CD14-positive monocyte (primary cell): ENCODE measurements around the gene OR2D2. TPM values are rescaled to one million over a fixed set of nuclear protein-coding genes. Genes with fewer than 3 reads are reported as not detected.

Experiments
- DNase-seq, 3 donors: peaks; one replicate each; pipeline ENCODE4 v3.0.0-alpha.2; 2011 to 2022
- H2AFZ ChIP-seq: 2 replicates; pipeline ENCODE4 v1.6.0; 2012; ENCODE audit warnings: mild to moderate bottlenecking, low read depth, low read length, inconsistent platforms; ENCODE audit not compliant: insufficient read depth, poor library complexity, severe bottlenecking
- H3K27ac ChIP-seq, 2 donors: 1 replicate in 1 of 2; 2 replicates in 1 of 2; pipeline ENCODE4 v1.5.1; 2012 to 2013; ENCODE audit warnings: low read length in 2 of 2, control low read depth in 1 of 2, inconsistent platforms in 1 of 2, low read depth in 1 of 2, mild to moderate bottlenecking in 1 of 2
- H3K27me3 ChIP-seq, 2 donors: one replicate each; pipeline versions ENCODE4 v1.6.0 to v1.6.1; 2011 to 2013; ENCODE audit warnings: low read length in 2 of 2; ENCODE audit not compliant: control insufficient read depth in 2 of 2, insufficient read depth in 2 of 2
- H3K36me3 ChIP-seq, 2 donors: replicated peaks in 1 of 2; 1 replicate in 1 of 2; 2 replicates in 1 of 2; pipeline versions ENCODE4 v1.5.1 to v1.6.1; 2012 to 2013; ENCODE audit warnings: low read length in 2 of 2, control low read depth in 1 of 2, inconsistent platforms in 1 of 2, mild to moderate bottlenecking in 1 of 2; ENCODE audit not compliant: insufficient read depth in 2 of 2, control insufficient read depth in 1 of 2
- H3K4me1 ChIP-seq, 2 donors: 1 replicate in 1 of 2; 2 replicates in 1 of 2; pipeline versions ENCODE4 v1.5.1 to v1.6.1; 2012 to 2013; ENCODE audit warnings: low read length in 2 of 2, control low read depth in 1 of 2, inconsistent platforms in 1 of 2, mild to moderate bottlenecking in 1 of 2, moderate library complexity in 1 of 2; ENCODE audit not compliant: insufficient read depth in 2 of 2, control insufficient read depth in 1 of 2
- H3K4me2 ChIP-seq: replicated peaks from 2 replicates; pipeline ENCODE3; 2012; ENCODE audit warnings: low read length, moderate library complexity, mild to moderate bottlenecking; ENCODE audit not compliant: poor library complexity, severe bottlenecking; ENCODE audit errors: extremely low read depth
- H3K4me3 ChIP-seq, 3 experiments: fragments of 200-600 bp in 1 of 3; sonication (generic) in 1 of 3; replicated peaks in 1 of 3; 1 replicate in 2 of 3; 2 replicates in 1 of 3; pipeline ENCODE4 v1.5.1; 2011 to 2013; ENCODE audit warnings: low read length in 3 of 3, mild to moderate bottlenecking in 3 of 3, control low read depth in 2 of 3, low read depth in 2 of 3, inconsistent platforms in 1 of 3, moderate library complexity in 1 of 3
- H3K79me2 ChIP-seq: 2 replicates; pipeline ENCODE4 v1.6.0; 2012; ENCODE audit warnings: mild to moderate bottlenecking, control low read depth, inconsistent platforms, low read length, moderate library complexity; ENCODE audit not compliant: insufficient read depth
- H3K9ac ChIP-seq: 2 replicates; pipeline ENCODE4 v1.6.0; 2017; ENCODE audit warnings: low read length, mild to moderate bottlenecking; ENCODE audit not compliant: insufficient read depth, poor library complexity, severe bottlenecking
- H3K9me3 ChIP-seq, 2 donors: replicated peaks in 1 of 2; 1 replicate in 1 of 2; 2 replicates in 1 of 2; pipeline versions ENCODE4 v1.5.1 to v1.6.1; 2012 to 2013; ENCODE audit warnings: low read length in 2 of 2, control low read depth in 1 of 2; ENCODE audit not compliant: control insufficient read depth in 1 of 2, insufficient read depth in 1 of 2
- H4K20me1 ChIP-seq: 2 replicates; pipeline ENCODE4 v1.6.0; 2012; ENCODE audit warnings: mild to moderate bottlenecking, low read length, control low read depth, moderate library complexity; ENCODE audit not compliant: insufficient read depth
- H3K27ac Mint-ChIP-seq, 7 donors: one replicate each; pipeline ENCODE4 v1.8.0; 2020; ENCODE audit warnings: mild to moderate bottlenecking in 7 of 7, mixed read lengths in 7 of 7, moderate library complexity in 6 of 7, inconsistent platforms in 2 of 7
- H3K27me3 Mint-ChIP-seq, 3 donors: one replicate each; pipeline ENCODE4 v1.8.0; 2021 to 2022; ENCODE audit warnings: low read depth in 3 of 3, mild to moderate bottlenecking in 3 of 3, mixed read lengths in 3 of 3, moderate library complexity in 3 of 3, inconsistent platforms in 1 of 3
- H3K36me3 Mint-ChIP-seq, 2 donors: one replicate each; pipeline ENCODE4 v1.8.0; 2020; ENCODE audit warnings: mixed read lengths in 2 of 2, inconsistent platforms in 1 of 2, mild to moderate bottlenecking in 1 of 2
- H3K4me1 Mint-ChIP-seq: one replicate; pipeline ENCODE4 v1.8.0; 2020; ENCODE audit warnings: mild to moderate bottlenecking, mixed read lengths
- H3K4me3 Mint-ChIP-seq, 2 donors: one replicate each; pipeline ENCODE4 v1.8.0; 2020; ENCODE audit warnings: mild to moderate bottlenecking in 2 of 2, mixed read lengths in 2 of 2, moderate library complexity in 1 of 2
- H3K9me3 Mint-ChIP-seq, 7 donors: one replicate each; pipeline ENCODE4 v1.8.0; 2020 to 2022; ENCODE audit warnings: mixed read lengths in 7 of 7, mild to moderate bottlenecking in 6 of 7, moderate library complexity in 6 of 7, inconsistent platforms in 2 of 7
- intact Hi-C, 2 donors: fragments of 100-400 bp; cut with micrococcal nuclease; formaldehyde crosslinking; loops; one replicate each; pipeline versions ENCODE4 v1.15.0 to v1.15.1; 2023
- polyA plus RNA-seq, 3 donors: library from polyadenylated mRNA; depleted of rRNA in 1 of 3; unstranded in 2 of 3; stranded (reverse) in 1 of 3; fragments of 300-500 nt in 2 of 3; fragments of >200 nt in 1 of 3; fragmentation: Illumina TruSeq in 2 of 3; gene quantifications; 1 replicate in 2 of 3; 2 replicates in 1 of 3; pipeline ENCODE4 v1.2.3, GENCODE V29; 2012 to 2021
- TF ChIP-seq, protein P1 (sequence below): fragments of 200-600 bp; IDR thresholded peaks from one replicate; pipeline ENCODE4 v1.8.0; 2022; ENCODE audit warnings: antibody characterized with exemption, mild to moderate bottlenecking

Gene OR2D2
- polyA plus RNA-seq, 3 donors, result not detected

- H3K27ac Mint-ChIP-seq, result no peak overlapping the region
- Histone ChIP-seq H3K27ac (no peak overlapping the region), H2AFZ (no peak overlapping the region), H3K27me3 (no peaks in the 10 kb centered on the region), H4K20me1 (no peaks in the 10 kb centered on the region), H3K4me3 (no peak overlapping the region), H3K9ac (no peak overlapping the region), H3K36me3 (no peaks in the 10 kb centered on the region), H3K9me3 (no peaks in the 10 kb centered on the region), H3K4me1 (no peaks in the 10 kb centered on the region), H3K79me2 (no peaks in the 10 kb centered on the region), H3K4me2 (no peak overlapping the region)
- H3K36me3 Mint-ChIP-seq, result no peaks in the 10 kb centered on the region
- H3K27me3 Mint-ChIP-seq, result peaks cover 0 to 3% (median 2%) of the 10 kb centered on the region in 3 donors
- no peak overlapping the region for H3K4me3 Mint-ChIP-seq
- no peak for DNase-seq
- H3K4me1 Mint-ChIP-seq, result no peaks in the 10 kb centered on the region
- TF ChIP-seq, protein P1, sequence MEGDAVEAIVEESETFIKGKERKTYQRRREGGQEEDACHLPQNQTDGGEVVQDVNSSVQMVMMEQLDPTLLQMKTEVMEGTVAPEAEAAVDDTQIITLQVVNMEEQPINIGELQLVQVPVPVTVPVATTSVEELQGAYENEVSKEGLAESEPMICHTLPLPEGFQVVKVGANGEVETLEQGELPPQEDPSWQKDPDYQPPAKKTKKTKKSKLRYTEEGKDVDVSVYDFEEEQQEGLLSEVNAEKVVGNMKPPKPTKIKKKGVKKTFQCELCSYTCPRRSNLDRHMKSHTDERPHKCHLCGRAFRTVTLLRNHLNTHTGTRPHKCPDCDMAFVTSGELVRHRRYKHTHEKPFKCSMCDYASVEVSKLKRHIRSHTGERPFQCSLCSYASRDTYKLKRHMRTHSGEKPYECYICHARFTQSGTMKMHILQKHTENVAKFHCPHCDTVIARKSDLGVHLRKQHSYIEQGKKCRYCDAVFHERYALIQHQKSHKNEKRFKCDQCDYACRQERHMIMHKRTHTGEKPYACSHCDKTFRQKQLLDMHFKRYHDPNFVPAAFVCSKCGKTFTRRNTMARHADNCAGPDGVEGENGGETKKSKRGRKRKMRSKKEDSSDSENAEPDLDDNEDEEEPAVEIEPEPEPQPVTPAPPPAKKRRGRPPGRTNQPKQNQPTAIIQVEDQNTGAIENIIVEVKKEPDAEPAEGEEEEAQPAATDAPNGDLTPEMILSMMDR, result no peak
- H3K9me3 Mint-ChIP-seq, result peaks cover 0 to 8% (median 3%) of the 10 kb centered on the region in 7 donors
- intact Hi-C loops, result no loop called here
These were observed 50.6 kb downstream of the OR2D2 start for GRCh38 chr11:6841694-6842093.

Other genes with a start within 250 kb of the OR2D2 start
- gene DCHS1, start 236.7 kb downstream of the OR2D2 start, polyA plus RNA-seq, result under 1 TPM; 0.01 to 0.88 (median 0.02) TPM
- gene MRPL17, start 209.2 kb downstream of the OR2D2 start, polyA plus RNA-seq, result 10 to 100 TPM in 2 of 3 donors, 1 to 10 TPM in 1; 8.0 to 14.0 (median 12.8) TPM
- gene OR2AG2, start 120.5 kb downstream of the OR2D2 start, polyA plus RNA-seq, result not detected
- gene OR2AG1, start 109.5 kb downstream of the OR2D2 start, polyA plus RNA-seq, result not detected
- not detected for gene OR6A2, start 92.8 kb downstream of the OR2D2 start, polyA plus RNA-seq
- not detected for gene OR10A5, start 46.8 kb downstream of the OR2D2 start, polyA plus RNA-seq
- not detected for gene OR10A2, start 29.4 kb downstream of the OR2D2 start, polyA plus RNA-seq
- gene OR10A4, start 15.9 kb downstream of the OR2D2 start, polyA plus RNA-seq, result not detected
- not detected for gene OR2D3, start 28.5 kb upstream of the OR2D2 start, polyA plus RNA-seq
- under 1 TPM in 1 of 3 donors, not detected in 2; 0.08 TPM for gene ZNF215, start 33.9 kb upstream of the OR2D2 start, polyA plus RNA-seq
- not detected for gene ZNF214, start 127.8 kb upstream of the OR2D2 start, polyA plus RNA-seq
- gene NLRP14, start 128.0 kb upstream of the OR2D2 start, polyA plus RNA-seq, result not detected
- not detected for gene RBMXL2, start 196.5 kb upstream of the OR2D2 start, polyA plus RNA-seq